ENCODE measurements around the gene UPK3BL2.
"Not testable (repeated sequence)": the region's sequence is repeated elsewhere in the genome, so short reads cannot be mapped to it uniquely, and the experiment has no call there.

The UPK3BL2 gene

DNA sequence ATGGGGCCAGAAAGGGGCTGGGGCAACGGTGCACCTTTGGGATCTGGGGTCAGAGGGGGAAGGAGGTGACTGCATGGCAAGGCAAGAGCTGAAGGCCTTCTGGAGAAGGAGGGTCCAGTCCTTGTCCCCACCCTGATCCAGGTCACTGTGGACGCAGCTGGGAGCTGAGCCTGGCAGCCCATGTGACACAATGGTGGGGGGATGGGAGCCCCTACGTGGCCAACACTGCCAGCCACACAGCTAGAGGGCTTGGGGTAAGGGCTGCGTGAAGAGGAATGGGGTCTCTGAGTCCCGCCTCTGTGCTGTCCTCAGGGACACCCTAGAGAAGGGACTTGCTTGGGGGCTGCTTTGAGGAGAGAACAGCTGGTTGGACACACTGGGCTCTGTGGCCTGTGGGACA lies 38.2 kb upstream of the UPK3BL2 start:
- not testable (repeated sequence) for H3K79me2 ChIP-seq (ENCODE audit: control insufficient read depth, insufficient read depth, low read length, poor library complexity); H2BK12ac ChIP-seq (ENCODE audit: low read length); H4K12ac ChIP-seq (ENCODE audit: low read depth, low read length); H3K9ac ChIP-seq (ENCODE audit: low read length); H3K79me1 ChIP-seq (ENCODE audit: low read length); H3K18ac ChIP-seq (ENCODE audit: low read length); H3K9me3 ChIP-seq (ENCODE audit: insufficient read depth, low read depth, low read length); H3K27me3 ChIP-seq (ENCODE audit: insufficient read depth, low read length); H3K23ac ChIP-seq (ENCODE audit: low read length); H4K91ac ChIP-seq (ENCODE audit: low read depth, low read length); H2BK5ac ChIP-seq (ENCODE audit: low read depth, low read length, poor library complexity); H2AFZ ChIP-seq (ENCODE audit: insufficient read depth, low read length, poor library complexity); H3K4me3 ChIP-seq (ENCODE audit: low read depth, low read length); H3K14ac ChIP-seq (ENCODE audit: low read length); H3K4ac ChIP-seq (ENCODE audit: low read depth, low read length); DNase-seq; H3K36me3 ChIP-seq (ENCODE audit: control insufficient read depth in 1 of 2, insufficient read depth in 2 of 2, low read length in 2 of 2); H3K27ac ChIP-seq (ENCODE audit: low read depth, low read length); H2AK5ac ChIP-seq (ENCODE audit: low read length); H3K4me2 ChIP-seq (ENCODE audit: low read length); H2BK120ac ChIP-seq (ENCODE audit: insufficient read depth, low read length, poor library complexity); H4K8ac ChIP-seq (ENCODE audit: low read depth, low read length); H3K4me1 ChIP-seq (ENCODE audit: control insufficient read depth in 1 of 2, insufficient read depth in 2 of 2, low read length in 2 of 2)
- WGBS (ENCODE audit: extremely low coverage, insufficient coverage, insufficient read length) = no CpG with 5 or more reads among the region's 5 CpGs

DNA sequence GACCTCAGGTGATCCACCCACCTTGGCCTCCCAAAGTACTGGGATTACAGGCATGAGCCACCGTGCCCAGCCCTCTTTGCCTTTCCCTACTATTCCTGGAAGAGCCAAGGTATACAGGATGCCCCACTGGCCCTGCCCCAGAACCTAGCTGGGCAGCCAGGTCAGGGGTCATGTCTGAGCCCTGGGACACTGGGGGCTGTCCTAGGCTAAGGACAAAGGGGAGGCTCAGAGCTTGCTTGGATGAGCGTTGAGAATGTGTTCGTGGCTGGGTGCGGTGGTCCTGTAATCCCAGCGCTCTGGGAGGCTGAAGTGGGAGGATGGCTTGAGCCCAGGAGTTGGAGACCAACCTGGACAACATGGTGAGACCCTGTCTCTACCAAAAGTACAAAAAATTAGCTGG lies 35.0 kb upstream of the UPK3BL2 start:
- H2AK5ac ChIP-seq (ENCODE audit: low read length); H3K4me1 ChIP-seq (ENCODE audit: control insufficient read depth in 1 of 2, insufficient read depth in 2 of 2, low read length in 2 of 2); H4K91ac ChIP-seq (ENCODE audit: low read depth, low read length); H3K36me3 ChIP-seq (ENCODE audit: control insufficient read depth in 1 of 2, insufficient read depth in 2 of 2, low read length in 2 of 2); H4K12ac ChIP-seq (ENCODE audit: low read depth, low read length); H2BK120ac ChIP-seq (ENCODE audit: insufficient read depth, low read length, poor library complexity); H3K79me2 ChIP-seq (ENCODE audit: control insufficient read depth, insufficient read depth, low read length, poor library complexity); H3K9ac ChIP-seq (ENCODE audit: low read length); H2BK12ac ChIP-seq (ENCODE audit: low read length); H2BK5ac ChIP-seq (ENCODE audit: low read depth, low read length, poor library complexity); H3K14ac ChIP-seq (ENCODE audit: low read length); H3K27me3 ChIP-seq (ENCODE audit: insufficient read depth, low read length); H4K8ac ChIP-seq (ENCODE audit: low read depth, low read length); H3K4me3 ChIP-seq (ENCODE audit: low read depth, low read length); H3K23ac ChIP-seq (ENCODE audit: low read length); DNase-seq; H3K79me1 ChIP-seq (ENCODE audit: low read length); H3K18ac ChIP-seq (ENCODE audit: low read length); H3K9me3 ChIP-seq (ENCODE audit: insufficient read depth, low read depth, low read length); H3K4me2 ChIP-seq (ENCODE audit: low read length); H2AFZ ChIP-seq (ENCODE audit: insufficient read depth, low read length, poor library complexity); H3K27ac ChIP-seq (ENCODE audit: low read depth, low read length); H3K4ac ChIP-seq (ENCODE audit: low read depth, low read length): not testable (repeated sequence)
- WGBS (ENCODE audit: extremely low coverage, insufficient coverage, insufficient read length) = no CpG with 5 or more reads among the region's 5 CpGs

DNA sequence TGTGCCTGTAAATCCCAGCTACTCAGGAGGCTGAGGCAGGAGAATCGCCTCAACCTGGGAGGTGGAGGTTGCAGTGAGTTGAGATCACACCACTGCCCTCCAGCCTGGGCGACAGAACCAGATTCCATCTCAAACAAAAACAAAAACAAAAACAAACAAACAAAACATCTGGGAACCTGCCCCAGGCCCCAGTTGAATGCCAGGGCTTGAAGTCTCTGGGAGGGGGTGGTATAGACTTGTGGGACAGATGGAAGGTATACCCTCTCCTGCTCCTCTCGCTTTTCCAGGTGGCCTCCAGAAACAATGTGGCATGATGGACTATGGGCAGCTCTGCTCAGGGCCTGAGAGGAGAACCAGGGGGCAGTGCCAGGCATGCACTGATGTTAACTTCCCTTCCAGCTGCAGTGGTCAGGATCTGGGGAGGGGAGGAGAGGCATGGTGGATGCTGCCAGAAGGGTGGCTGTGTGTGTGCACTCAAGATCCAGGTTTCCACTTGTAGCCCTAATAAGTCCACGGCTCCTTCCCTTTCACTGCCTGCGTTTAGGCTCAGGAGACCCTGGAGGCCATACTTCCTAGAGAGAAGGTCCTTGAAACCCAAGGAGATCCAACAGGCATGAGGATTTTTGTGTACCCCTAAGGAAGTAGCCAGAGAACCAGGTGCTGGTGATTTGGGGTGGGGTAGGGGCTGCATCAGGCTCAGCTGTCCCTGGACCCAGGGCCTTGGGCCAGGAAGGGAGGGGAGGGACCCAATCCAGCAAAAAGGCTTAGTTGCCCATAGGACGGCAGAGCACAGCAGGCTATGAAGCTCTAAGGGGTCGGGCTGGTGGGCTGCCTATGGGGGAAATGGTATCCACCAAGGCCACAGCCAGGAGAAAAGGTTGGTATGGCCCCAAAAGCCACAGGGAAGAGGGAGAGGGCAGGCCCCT lies 34.1 kb upstream of the UPK3BL2 start:
- H2AK5ac ChIP-seq (ENCODE audit: low read length) = not testable (repeated sequence)

DNA sequence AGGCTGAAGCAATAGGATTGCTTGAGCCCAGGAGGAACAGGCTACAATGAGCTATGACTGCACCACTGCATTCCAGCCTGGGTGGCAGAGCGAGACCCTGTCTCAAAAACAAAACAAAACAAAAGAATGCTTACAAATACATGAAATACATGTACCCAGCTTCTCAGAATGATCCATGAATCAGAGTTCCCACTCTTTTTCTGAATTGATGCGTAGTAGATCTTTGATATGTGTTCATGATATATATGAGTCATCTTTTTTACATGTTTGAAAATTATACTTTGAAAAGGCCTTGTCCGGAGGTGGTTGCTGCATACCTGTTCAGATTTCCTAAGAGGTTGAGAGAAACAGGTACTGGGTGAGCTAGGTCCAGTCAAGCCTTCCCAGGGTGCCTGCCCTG lies 32.9 kb upstream of the UPK3BL2 start:
- H3K9me3 ChIP-seq (ENCODE audit: insufficient read depth, low read depth, low read length); H2AFZ ChIP-seq (ENCODE audit: insufficient read depth, low read length, poor library complexity); H3K4me1 ChIP-seq (ENCODE audit: control insufficient read depth in 1 of 2, insufficient read depth in 2 of 2, low read length in 2 of 2); H3K4ac ChIP-seq (ENCODE audit: low read depth, low read length); H3K23ac ChIP-seq (ENCODE audit: low read length); DNase-seq; H3K14ac ChIP-seq (ENCODE audit: low read length); H3K4me3 ChIP-seq (ENCODE audit: low read depth, low read length); H4K12ac ChIP-seq (ENCODE audit: low read depth, low read length); H4K91ac ChIP-seq (ENCODE audit: low read depth, low read length); H3K4me2 ChIP-seq (ENCODE audit: low read length); H3K27ac ChIP-seq (ENCODE audit: low read depth, low read length); H3K18ac ChIP-seq (ENCODE audit: low read length); H4K8ac ChIP-seq (ENCODE audit: low read depth, low read length); H2BK12ac ChIP-seq (ENCODE audit: low read length); H2BK120ac ChIP-seq (ENCODE audit: insufficient read depth, low read length, poor library complexity); H2AK5ac ChIP-seq (ENCODE audit: low read length); H3K27me3 ChIP-seq (ENCODE audit: insufficient read depth, low read length); H3K36me3 ChIP-seq (ENCODE audit: control insufficient read depth in 1 of 2, insufficient read depth in 2 of 2, low read length in 2 of 2); H3K79me2 ChIP-seq (ENCODE audit: control insufficient read depth, insufficient read depth, low read length, poor library complexity); H3K79me1 ChIP-seq (ENCODE audit: low read length); H2BK5ac ChIP-seq (ENCODE audit: low read depth, low read length, poor library complexity); H3K9ac ChIP-seq (ENCODE audit: low read length): not testable (repeated sequence)
- WGBS (ENCODE audit: extremely low coverage, insufficient coverage, insufficient read length) = no CpG with 5 or more reads among the region's 3 CpGs

More for the DNA sequence above, 34.1 kb upstream of the UPK3BL2 start:
- not testable (repeated sequence) for H3K36me3 ChIP-seq (ENCODE audit: control insufficient read depth in 1 of 2, insufficient read depth in 2 of 2, low read length in 2 of 2); H2BK120ac ChIP-seq (ENCODE audit: insufficient read depth, low read length, poor library complexity); H3K79me2 ChIP-seq (ENCODE audit: control insufficient read depth, insufficient read depth, low read length, poor library complexity); H3K9ac ChIP-seq (ENCODE audit: low read length); H2BK5ac ChIP-seq (ENCODE audit: low read depth, low read length, poor library complexity); H3K79me1 ChIP-seq (ENCODE audit: low read length); H4K12ac ChIP-seq (ENCODE audit: low read depth, low read length); H3K27me3 ChIP-seq (ENCODE audit: insufficient read depth, low read length); DNase-seq; H3K18ac ChIP-seq (ENCODE audit: low read length); H3K4ac ChIP-seq (ENCODE audit: low read depth, low read length); H2AFZ ChIP-seq (ENCODE audit: insufficient read depth, low read length, poor library complexity); H3K4me3 ChIP-seq (ENCODE audit: low read depth, low read length); H3K9me3 ChIP-seq (ENCODE audit: insufficient read depth, low read depth, low read length); H4K91ac ChIP-seq (ENCODE audit: low read depth, low read length); H2BK12ac ChIP-seq (ENCODE audit: low read length); H3K27ac ChIP-seq (ENCODE audit: low read depth, low read length); H3K4me2 ChIP-seq (ENCODE audit: low read length); H3K14ac ChIP-seq (ENCODE audit: low read length); H4K8ac ChIP-seq (ENCODE audit: low read depth, low read length); H3K4me1 ChIP-seq (ENCODE audit: control insufficient read depth in 1 of 2, insufficient read depth in 2 of 2, low read length in 2 of 2); H3K23ac ChIP-seq (ENCODE audit: low read length)
- no CpG with 5 or more reads among the region's 7 CpGs for WGBS (ENCODE audit: extremely low coverage, insufficient coverage, insufficient read length)

All from trophoblast cell (in vitro differentiated cells and primary cell).